LNCaP clone FGC (cell line): ENCODE results near the gene TSPAN5.

Experiments used
- DNase-seq: peaks from one replicate; pipeline ENCODE4 v3.0.0-alpha.2; 2011; ENCODE audit warnings: low read depth
- H3K4me3 ChIP-seq: 2 replicates; pipeline ENCODE4 v1.5.1; 2011; ENCODE audit warnings: mild to moderate bottlenecking, low read depth, low read length, control low read depth
- TF ChIP-seq, protein P1 (sequence below): IDR thresholded peaks from 2 replicates; pipeline ENCODE4 v1.5.1; 2012; ENCODE audit warnings: mild to moderate bottlenecking; ENCODE audit not compliant: control insufficient read depth, insufficient read depth; ENCODE audit errors: extremely low read depth

The TSPAN5 gene

DNA sequence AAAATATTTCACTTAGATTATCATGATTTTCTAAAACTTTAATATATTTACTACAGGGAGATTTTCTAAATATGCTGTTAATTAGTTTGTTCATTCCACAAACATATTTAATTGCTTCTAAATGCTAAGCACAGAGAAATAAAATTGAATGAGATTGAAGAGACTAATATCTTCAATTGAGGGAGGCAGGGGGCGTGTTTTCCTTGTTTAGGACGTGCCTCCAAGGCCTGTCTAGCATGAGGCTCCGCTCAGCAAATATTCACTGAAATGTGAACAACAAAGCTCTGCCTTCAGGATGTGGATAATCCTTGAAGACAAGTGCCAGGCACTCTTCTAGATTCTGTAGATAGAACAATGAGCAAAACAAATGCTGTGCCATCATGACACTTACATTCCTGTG is 98.1 kb downstream of the TSPAN5 start:
- DNase-seq: no peak
- no peak overlapping the region for H3K4me3 ChIP-seq
- TF ChIP-seq, protein P1, sequence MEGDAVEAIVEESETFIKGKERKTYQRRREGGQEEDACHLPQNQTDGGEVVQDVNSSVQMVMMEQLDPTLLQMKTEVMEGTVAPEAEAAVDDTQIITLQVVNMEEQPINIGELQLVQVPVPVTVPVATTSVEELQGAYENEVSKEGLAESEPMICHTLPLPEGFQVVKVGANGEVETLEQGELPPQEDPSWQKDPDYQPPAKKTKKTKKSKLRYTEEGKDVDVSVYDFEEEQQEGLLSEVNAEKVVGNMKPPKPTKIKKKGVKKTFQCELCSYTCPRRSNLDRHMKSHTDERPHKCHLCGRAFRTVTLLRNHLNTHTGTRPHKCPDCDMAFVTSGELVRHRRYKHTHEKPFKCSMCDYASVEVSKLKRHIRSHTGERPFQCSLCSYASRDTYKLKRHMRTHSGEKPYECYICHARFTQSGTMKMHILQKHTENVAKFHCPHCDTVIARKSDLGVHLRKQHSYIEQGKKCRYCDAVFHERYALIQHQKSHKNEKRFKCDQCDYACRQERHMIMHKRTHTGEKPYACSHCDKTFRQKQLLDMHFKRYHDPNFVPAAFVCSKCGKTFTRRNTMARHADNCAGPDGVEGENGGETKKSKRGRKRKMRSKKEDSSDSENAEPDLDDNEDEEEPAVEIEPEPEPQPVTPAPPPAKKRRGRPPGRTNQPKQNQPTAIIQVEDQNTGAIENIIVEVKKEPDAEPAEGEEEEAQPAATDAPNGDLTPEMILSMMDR: no peak

DNA sequence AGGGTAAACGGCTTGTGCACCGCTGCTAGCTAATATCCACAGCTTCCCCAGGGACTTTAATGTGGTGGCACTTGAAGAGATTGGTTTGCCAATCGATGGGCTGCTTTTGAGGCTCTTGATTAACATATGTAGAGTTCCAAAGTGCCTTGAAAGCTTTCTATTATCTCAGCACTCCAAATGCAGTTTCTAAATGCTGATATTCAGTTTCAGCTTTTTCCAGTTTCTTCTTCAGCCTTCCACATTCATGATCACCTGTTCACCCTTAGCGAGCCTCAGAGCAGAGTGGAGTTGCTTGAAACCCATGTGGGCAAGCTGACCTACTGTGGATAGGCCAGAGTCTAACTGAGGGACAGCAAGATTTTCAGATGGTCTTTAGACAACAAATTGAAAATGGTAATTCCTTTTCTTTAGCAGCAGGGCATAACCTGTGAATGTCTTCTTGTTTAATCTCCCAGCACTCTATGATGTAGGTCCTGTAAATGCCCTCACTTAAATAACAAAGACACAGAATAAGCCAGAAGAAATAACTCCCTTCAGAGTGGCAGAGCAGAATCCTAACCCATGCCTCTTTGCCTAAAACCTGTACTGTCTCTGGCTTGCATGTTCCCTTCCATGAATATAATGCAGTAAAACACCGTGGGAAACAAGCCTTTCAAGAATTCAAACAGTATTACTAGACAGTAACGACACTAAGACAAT is 99.8 kb downstream of the TSPAN5 start:
- DNase-seq: no peak
- no peak overlapping the region for H3K4me3 ChIP-seq
- TF ChIP-seq, protein P1: no peak

DNA sequence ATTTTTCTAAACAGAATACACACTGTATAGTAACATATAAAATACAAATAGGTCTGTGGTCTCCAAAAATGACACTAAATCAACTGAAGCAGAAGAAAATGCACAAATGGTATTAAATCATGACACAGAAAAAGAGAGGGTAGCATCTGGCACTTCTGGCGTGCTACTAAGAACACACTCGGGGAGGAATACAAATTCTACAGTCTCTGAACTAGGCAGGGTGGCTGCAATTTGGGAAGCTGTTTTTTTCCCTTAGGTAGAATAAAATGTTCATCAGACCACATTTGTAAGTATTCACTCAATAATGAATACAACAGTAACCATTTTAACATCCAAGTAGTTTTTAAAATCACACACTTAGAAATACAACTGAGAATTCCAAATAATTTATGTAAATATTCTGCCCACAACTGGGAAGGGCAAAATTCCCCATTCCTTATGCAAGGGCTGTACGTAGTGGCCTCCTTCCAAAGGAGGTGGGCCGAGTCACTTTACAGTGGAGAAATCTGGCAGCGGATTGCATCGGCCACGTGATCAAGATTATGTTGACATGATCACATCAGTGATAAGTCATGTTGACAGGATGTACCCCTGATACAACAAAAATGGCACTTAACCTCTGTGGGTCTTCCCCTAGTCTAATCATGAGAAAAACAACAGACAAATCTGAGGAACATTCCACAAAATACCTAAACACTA is 101.1 kb downstream of the TSPAN5 start:
- DNase-seq: peak; percentile 33
- no peak overlapping the region for H3K4me3 ChIP-seq
- TF ChIP-seq, protein P1: no peak

DNA sequence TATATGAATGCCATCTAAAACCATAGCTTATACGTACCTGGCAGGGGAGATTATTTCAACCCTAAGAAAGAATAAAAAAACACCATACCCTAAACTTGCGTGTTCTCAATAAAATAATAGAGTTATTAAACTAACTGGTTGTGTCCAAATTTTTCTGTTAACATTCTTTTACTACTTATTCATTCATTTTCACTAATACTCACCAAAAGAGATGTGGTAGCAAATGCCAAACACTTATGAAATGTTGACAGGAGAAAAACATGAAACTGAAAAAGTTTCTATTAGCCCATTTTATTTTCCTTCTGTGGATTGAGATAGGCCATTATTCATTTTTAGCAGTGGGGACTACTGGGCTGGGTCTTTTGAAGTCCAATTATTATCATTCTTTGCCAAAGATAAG is 102.0 kb downstream of the TSPAN5 start:
- TF ChIP-seq, protein P1: no peak
- H3K4me3 ChIP-seq: no peak overlapping the region
- no peak for DNase-seq

DNA sequence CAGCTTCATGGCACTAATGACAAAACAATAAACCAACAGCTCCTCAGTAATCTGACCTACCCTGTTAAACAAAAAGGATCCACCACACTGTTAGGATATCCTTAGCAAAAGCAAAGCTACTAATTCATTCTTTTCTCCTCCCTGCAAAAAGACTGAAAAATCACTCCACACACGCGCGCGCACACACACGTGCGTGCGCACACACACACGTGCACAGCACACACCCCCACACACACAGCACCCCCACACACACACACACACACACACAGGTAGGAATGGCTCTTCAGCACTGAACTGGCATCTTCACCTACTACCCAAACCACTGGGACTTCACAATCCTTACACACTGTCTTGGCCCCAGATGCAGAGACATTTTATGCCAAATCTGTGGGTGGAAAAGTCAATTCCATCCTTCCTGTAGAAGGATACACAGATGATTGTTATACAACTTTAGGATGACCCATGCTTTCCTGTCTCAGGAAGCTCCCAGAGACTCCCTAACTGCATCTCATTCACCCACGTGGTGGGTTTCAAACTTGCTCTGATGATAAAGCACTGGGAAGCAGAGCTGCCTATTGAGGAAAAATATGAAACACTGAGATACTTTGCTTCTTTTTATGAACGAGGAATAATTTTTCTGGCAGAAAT is 102.5 kb downstream of the TSPAN5 start:
- TF ChIP-seq, protein P1: no peak
- H3K4me3 ChIP-seq: no peak overlapping the region
- DNase-seq: no peak

DNA sequence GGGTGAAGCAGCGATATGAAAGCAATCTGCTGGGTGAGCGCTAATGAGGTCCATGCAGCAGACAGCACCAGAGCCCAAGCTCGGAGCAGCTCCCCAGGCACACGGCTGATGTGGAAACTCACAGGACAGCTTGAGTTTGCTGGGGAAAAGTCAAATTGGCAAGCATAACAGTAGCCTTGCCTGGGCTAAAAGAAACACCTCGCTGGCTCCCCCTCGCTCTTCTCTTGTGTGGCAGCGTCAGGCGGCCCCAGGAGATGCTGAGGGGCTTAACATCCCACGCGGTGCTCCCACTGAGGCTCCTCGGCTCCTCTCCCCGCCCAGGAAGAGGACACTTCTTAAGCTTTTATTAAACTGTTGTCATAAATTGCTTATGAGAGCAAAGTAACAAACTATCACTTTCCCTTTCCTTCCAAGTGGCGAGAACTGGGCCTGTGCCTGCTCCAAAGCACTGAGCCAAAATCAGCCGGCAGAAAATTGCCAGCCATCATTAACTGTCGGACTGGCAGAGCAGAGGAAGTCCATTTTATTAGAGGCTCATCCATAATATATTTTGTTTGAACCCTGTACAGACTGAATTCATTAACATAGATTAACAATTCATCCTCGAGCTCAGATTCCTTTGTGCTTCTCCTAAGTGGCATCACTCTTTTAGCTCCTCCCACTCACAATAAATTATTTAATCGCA is 111.4 kb downstream of the TSPAN5 start:
- TF ChIP-seq, protein P1: no peak
- DNase-seq: no peak
- H3K4me3 ChIP-seq: no peak overlapping the region
